Neural cell (in vitro differentiated cells): ENCODE results near the gene ATP1A2. TPM values are rescaled to one million over a fixed set of nuclear protein-coding genes. Genes with fewer than 3 reads are reported as not detected.

Source experiments
- H2AFZ ChIP-seq: fragments of 200-600, 300-800 bp; sonication (generic), shearing (Covaris generic); 2 replicates; pipeline ENCODE4 v1.6.0; 2014; ENCODE audit warnings: low read depth, mild to moderate bottlenecking, antibody characterized with exemption, low read length, moderate library complexity
- H3F3A ChIP-seq: fragments of 200-600 bp; shearing (Covaris generic); 2 replicates; pipeline ENCODE4 v1.6.1; 2016; ENCODE audit warnings: mild to moderate bottlenecking, moderate library complexity, mixed read lengths, antibody characterized with exemption, low read length; ENCODE audit not compliant: insufficient read depth, poor library complexity, severe bottlenecking
- H3K27ac ChIP-seq: fragments of 200-600, 300-800 bp; sonication (generic), shearing (Covaris generic); 2 replicates; pipeline ENCODE4 v1.5.1; 2014; ENCODE audit warnings: mild to moderate bottlenecking, low read length, moderate library complexity
- H3K27me3 ChIP-seq: fragments of 300-800, 200-600 bp; sonication (generic), shearing (Covaris generic); 2 replicates; pipeline ENCODE4 v1.6.0; 2014; ENCODE audit warnings: mild to moderate bottlenecking, low read depth, low read length, moderate library complexity; ENCODE audit not compliant: insufficient read depth
- H3K36me3 ChIP-seq: fragments of 300-800, 200-600 bp; sonication (generic), shearing (Covaris generic); 2 replicates; pipeline ENCODE4 v1.5.1; 2014; ENCODE audit warnings: mild to moderate bottlenecking, antibody characterized with exemption, low read length, moderate library complexity; ENCODE audit not compliant: insufficient read depth
- H3K4me2 ChIP-seq: fragments of 300-800, 200-600 bp; sonication (generic), shearing (Covaris generic); 2 replicates; pipeline ENCODE4 v1.6.0; 2014; ENCODE audit warnings: mild to moderate bottlenecking, low read length
- H3K4me3 ChIP-seq: fragments of 300-800, 200-600 bp; sonication (generic), shearing (Covaris generic); 2 replicates; pipeline ENCODE4 v1.5.1; 2014; ENCODE audit warnings: mild to moderate bottlenecking, low read length, moderate library complexity
- H3K79me2 ChIP-seq: fragments of 200-600 bp; shearing (Covaris generic); replicated peaks from 2 replicates; pipeline ENCODE4 v1.6.0; 2014; ENCODE audit warnings: mild to moderate bottlenecking, low read length, moderate library complexity; ENCODE audit not compliant: insufficient read depth
- H3K9ac ChIP-seq: fragments of 300-800, 200-600 bp; sonication (generic), shearing (Covaris generic); 2 replicates; pipeline ENCODE4 v1.6.1; 2016; ENCODE audit warnings: mild to moderate bottlenecking, low read length, mixed read lengths
- H3K9me2 ChIP-seq: fragments of 200-600 bp; shearing (Covaris generic); 2 replicates; pipeline ENCODE4 v1.6.1; 2016; ENCODE audit warnings: mild to moderate bottlenecking, low read length, mixed read lengths; ENCODE audit not compliant: insufficient read depth
- H3K9me3 ChIP-seq: fragments of 200-600, 300-800 bp; sonication (generic), shearing (Covaris generic); 2 replicates; pipeline ENCODE4 v1.6.1; 2016; ENCODE audit warnings: mild to moderate bottlenecking, mixed run types, low read length, moderate library complexity, mixed read lengths
- H4K20me1 ChIP-seq: fragments of 200-600 bp; shearing (Covaris generic); 2 replicates; pipeline ENCODE4 v1.6.1; 2016; ENCODE audit warnings: mild to moderate bottlenecking, mixed run types; ENCODE audit not compliant: insufficient read depth
- EP300 ChIP-seq: fragments of 450-650 bp; conservative IDR thresholded peaks from 2 replicates; pipeline ENCODE4 v1.6.1; 2014; ENCODE audit warnings: antibody characterized with exemption, mild to moderate bottlenecking, moderate library complexity; ENCODE audit not compliant: poor library complexity, severe bottlenecking
- EZH2 ChIP-seq: fragments of 200-600, 300-800 bp; shearing (Covaris generic), sonication (generic); IDR thresholded peaks from 2 replicates; pipeline ENCODE4 v1.6.1; 2014; ENCODE audit warnings: antibody characterized with exemption, low read length, borderline replicate concordance, mild to moderate bottlenecking; ENCODE audit not compliant: insufficient read depth, poor library complexity, severe bottlenecking
- MXI1 ChIP-seq: fragments of 450-650 bp; conservative IDR thresholded peaks from 2 replicates; pipeline ENCODE4 v1.6.1; 2014; ENCODE audit warnings: antibody characterized with exemption, mild to moderate bottlenecking; ENCODE audit not compliant: poor library complexity, severe bottlenecking
- POLR2AphosphoS5 ChIP-seq: IDR thresholded peaks from 2 replicates; pipeline ENCODE4 v1.6.1; 2012
- RAD21 ChIP-seq: fragments of 450-650 bp; conservative IDR thresholded peaks from 2 replicates; pipeline ENCODE4 v1.6.1; 2014; ENCODE audit warnings: antibody characterized with exemption, mild to moderate bottlenecking, moderate library complexity
- SMC3 ChIP-seq: fragments of 450-650 bp; conservative IDR thresholded peaks from 2 replicates; pipeline ENCODE4 v1.6.1; 2014; ENCODE audit warnings: antibody characterized with exemption, mild to moderate bottlenecking, moderate library complexity; ENCODE audit not compliant: poor library complexity
- TAF1 ChIP-seq: IDR thresholded peaks from 2 replicates; pipeline ENCODE4 v1.6.1; 2012; ENCODE audit warnings: low read depth
- polyA plus RNA-seq: library from polyadenylated mRNA; depleted of rRNA; stranded (reverse); fragments of >200 nt; gene quantifications from 2 replicates; pipeline ENCODE4 v1.2.3, GENCODE V29; 2014
- TF ChIP-seq, protein P1 (sequence below): fragments of 450-650 bp; IDR thresholded peaks from 2 replicates; pipeline ENCODE4 v1.5.1; 2014; ENCODE audit warnings: antibody characterized with exemption, mild to moderate bottlenecking, moderate library complexity; ENCODE audit not compliant: poor library complexity, severe bottlenecking
- TF ChIP-seq, protein P2 (sequence below): IDR thresholded peaks from 2 replicates; pipeline ENCODE4 v1.6.1; 2012; ENCODE audit warnings: borderline replicate concordance

ATP1A2 gene
- polyA plus RNA-seq, 1 donor from 2014 or later: 0.12 TPM

DNA sequence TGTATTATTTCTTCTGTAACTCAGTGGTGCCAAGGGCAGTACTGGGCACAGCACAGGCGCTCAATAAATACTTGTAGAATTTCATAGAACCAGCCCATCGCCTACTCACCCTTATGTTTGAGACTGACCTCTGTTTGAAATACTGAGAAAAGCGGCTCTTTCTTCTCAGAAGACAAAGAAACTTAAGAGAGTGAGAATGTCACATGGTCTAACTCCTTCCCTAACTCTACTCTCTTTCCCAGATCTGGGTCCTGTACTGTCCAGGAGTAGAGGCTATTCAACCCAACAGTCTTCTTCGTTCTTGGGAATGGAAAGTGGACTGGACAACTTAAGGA lies 21.3 kb upstream of the ATP1A2 start:
- TF ChIP-seq EZH2: no peak
- TF ChIP-seq, protein P1, sequence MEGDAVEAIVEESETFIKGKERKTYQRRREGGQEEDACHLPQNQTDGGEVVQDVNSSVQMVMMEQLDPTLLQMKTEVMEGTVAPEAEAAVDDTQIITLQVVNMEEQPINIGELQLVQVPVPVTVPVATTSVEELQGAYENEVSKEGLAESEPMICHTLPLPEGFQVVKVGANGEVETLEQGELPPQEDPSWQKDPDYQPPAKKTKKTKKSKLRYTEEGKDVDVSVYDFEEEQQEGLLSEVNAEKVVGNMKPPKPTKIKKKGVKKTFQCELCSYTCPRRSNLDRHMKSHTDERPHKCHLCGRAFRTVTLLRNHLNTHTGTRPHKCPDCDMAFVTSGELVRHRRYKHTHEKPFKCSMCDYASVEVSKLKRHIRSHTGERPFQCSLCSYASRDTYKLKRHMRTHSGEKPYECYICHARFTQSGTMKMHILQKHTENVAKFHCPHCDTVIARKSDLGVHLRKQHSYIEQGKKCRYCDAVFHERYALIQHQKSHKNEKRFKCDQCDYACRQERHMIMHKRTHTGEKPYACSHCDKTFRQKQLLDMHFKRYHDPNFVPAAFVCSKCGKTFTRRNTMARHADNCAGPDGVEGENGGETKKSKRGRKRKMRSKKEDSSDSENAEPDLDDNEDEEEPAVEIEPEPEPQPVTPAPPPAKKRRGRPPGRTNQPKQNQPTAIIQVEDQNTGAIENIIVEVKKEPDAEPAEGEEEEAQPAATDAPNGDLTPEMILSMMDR: no peak
- TF ChIP-seq EP300: no peak
- no peak for TF ChIP-seq RAD21
- no peak for TF ChIP-seq MXI1
- no peak for TF ChIP-seq POLR2AphosphoS5
- TF ChIP-seq TAF1: no peak
- TF ChIP-seq, protein P2, sequence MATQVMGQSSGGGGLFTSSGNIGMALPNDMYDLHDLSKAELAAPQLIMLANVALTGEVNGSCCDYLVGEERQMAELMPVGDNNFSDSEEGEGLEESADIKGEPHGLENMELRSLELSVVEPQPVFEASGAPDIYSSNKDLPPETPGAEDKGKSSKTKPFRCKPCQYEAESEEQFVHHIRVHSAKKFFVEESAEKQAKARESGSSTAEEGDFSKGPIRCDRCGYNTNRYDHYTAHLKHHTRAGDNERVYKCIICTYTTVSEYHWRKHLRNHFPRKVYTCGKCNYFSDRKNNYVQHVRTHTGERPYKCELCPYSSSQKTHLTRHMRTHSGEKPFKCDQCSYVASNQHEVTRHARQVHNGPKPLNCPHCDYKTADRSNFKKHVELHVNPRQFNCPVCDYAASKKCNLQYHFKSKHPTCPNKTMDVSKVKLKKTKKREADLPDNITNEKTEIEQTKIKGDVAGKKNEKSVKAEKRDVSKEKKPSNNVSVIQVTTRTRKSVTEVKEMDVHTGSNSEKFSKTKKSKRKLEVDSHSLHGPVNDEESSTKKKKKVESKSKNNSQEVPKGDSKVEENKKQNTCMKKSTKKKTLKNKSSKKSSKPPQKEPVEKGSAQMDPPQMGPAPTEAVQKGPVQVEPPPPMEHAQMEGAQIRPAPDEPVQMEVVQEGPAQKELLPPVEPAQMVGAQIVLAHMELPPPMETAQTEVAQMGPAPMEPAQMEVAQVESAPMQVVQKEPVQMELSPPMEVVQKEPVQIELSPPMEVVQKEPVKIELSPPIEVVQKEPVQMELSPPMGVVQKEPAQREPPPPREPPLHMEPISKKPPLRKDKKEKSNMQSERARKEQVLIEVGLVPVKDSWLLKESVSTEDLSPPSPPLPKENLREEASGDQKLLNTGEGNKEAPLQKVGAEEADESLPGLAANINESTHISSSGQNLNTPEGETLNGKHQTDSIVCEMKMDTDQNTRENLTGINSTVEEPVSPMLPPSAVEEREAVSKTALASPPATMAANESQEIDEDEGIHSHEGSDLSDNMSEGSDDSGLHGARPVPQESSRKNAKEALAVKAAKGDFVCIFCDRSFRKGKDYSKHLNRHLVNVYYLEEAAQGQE: no peak
- TF ChIP-seq SMC3: no peak
- Histone ChIP-seq H3K27me3 (no peaks in the 10 kb centered on the region), H3K9me2 (no peaks in the 10 kb centered on the region), H3F3A (no peaks in the 10 kb centered on the region), H2AFZ (no peak overlapping the region), H4K20me1 (no peaks in the 10 kb centered on the region), H3K27ac (no peak overlapping the region), H3K79me2 (no peaks in the 10 kb centered on the region), H3K4me3 (no peak overlapping the region), H3K4me2 (no peak overlapping the region), H3K36me3 (no peaks in the 10 kb centered on the region), H3K9me3 (no peaks in the 10 kb centered on the region), H3K9ac (no peak overlapping the region)

DNA sequence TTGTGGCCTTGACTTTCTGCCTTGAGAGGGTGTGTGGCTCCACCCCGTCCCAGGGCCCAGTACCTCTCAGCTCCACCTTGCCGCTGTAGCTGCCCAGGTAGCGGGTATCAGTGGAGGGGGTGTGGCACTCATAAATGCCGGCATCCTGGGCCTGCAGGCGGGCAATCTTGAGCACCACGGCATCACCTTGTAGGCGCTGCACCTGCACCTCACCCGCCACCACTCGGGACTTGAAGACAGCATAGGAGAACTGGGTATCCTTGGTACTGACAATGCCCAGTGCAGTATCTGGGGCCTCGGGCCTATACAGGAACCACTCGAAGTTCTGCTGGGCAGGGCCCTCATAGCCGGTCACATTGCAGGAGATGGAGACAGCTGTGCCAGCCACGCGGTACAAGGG lies 20.8 kb upstream of the ATP1A2 start:
- Histone ChIP-seq H3F3A (no peaks in the 10 kb centered on the region), H3K9me3 (no peaks in the 10 kb centered on the region), H3K4me2 (no peak overlapping the region), H2AFZ (no peak overlapping the region), H3K36me3 (no peaks in the 10 kb centered on the region), H3K9ac (no peak overlapping the region), H3K27me3 (no peaks in the 10 kb centered on the region), H3K4me3 (no peak overlapping the region), H3K9me2 (no peaks in the 10 kb centered on the region), H4K20me1 (no peaks in the 10 kb centered on the region), H3K27ac (no peak overlapping the region), H3K79me2 (no peaks in the 10 kb centered on the region)
- TF ChIP-seq RAD21 (no peak), POLR2AphosphoS5 (no peak), TAF1 (no peak), EP300 (no peak), EZH2 (no peak), SMC3 (no peak), MXI1 (no peak)
- TF ChIP-seq, protein P2: no peak
- TF ChIP-seq, protein P1: no peak
